GM06990 (cell line): ENCODE data around the gene CSF1.

Experiments
- DNase-seq: peaks from one replicate; pipeline ENCODE4 v3.0.0-alpha.2; 2011; ENCODE audit not compliant: insufficient read length; ENCODE audit errors: extremely low read depth
- H3K27me3 ChIP-seq: replicated peaks from 2 replicates; pipeline ENCODE4 v1.6.0; 2011; ENCODE audit warnings: low read length; ENCODE audit not compliant: control insufficient read depth, insufficient read depth
- H3K36me3 ChIP-seq: 2 replicates; pipeline ENCODE4 v1.5.1; 2011; ENCODE audit warnings: low read length; ENCODE audit not compliant: control insufficient read depth, insufficient read depth
- H3K4me3 ChIP-seq: replicated peaks from 2 replicates; pipeline ENCODE4 v1.5.1; 2011; ENCODE audit warnings: low read depth, mild to moderate bottlenecking, control low read depth, low read length
- TF ChIP-seq, protein P1 (sequence below): IDR thresholded peaks from 2 replicates; pipeline ENCODE4 v1.5.1; 2011; ENCODE audit warnings: low read length, control low read depth, mild to moderate bottlenecking, inconsistent platforms; ENCODE audit not compliant: insufficient read depth, poor library complexity, severe bottlenecking

The CSF1 gene

DNA sequence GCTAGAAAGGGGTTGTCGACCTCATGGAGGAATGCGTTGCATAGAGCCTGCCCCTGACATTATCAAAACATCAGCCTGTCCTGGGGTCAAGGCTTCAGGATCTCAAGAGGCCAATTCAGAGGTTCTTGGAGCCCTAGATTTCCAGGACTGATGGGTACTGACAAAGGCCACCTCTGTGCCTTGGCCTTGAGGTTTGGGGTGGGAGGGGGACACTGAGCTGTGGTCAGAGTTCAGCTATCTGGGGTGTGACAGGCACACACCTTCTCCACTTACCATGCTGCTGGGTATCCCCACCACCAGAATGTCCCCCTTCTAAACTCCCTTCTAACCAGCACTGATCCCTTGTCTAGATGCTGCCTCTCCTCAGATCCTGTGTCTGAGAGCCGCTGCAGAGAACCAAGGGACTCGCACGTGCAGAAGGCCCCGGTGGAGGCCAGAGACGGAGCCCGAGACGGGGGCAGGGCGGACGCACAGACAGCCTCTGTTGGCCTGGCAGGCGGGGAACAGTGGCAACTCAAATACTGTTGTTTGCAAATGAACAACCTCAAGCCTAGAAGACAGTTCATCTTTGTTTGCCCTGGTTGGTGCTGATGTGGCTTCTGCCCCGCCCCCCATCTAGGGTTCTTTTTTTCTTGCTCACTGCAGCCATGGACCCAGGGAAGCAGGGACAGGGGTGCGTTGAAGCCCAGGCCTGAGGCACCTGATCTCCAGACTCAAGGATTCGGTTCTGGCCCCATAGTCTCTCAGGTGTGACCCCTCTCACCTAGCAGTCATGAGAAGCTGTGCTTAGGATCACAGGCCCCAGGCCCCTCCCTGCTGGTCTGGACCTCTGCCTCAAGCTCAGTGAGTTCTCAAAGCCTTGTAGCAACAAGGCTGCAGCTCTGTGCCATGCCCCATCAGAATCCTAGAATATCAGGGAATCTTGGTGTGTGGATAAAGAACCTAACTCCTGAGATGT, 28.1 kb upstream of the CSF1 start:
- H3K27me3 ChIP-seq = no peaks in the 10 kb centered on the region
- TF ChIP-seq, protein P1, sequence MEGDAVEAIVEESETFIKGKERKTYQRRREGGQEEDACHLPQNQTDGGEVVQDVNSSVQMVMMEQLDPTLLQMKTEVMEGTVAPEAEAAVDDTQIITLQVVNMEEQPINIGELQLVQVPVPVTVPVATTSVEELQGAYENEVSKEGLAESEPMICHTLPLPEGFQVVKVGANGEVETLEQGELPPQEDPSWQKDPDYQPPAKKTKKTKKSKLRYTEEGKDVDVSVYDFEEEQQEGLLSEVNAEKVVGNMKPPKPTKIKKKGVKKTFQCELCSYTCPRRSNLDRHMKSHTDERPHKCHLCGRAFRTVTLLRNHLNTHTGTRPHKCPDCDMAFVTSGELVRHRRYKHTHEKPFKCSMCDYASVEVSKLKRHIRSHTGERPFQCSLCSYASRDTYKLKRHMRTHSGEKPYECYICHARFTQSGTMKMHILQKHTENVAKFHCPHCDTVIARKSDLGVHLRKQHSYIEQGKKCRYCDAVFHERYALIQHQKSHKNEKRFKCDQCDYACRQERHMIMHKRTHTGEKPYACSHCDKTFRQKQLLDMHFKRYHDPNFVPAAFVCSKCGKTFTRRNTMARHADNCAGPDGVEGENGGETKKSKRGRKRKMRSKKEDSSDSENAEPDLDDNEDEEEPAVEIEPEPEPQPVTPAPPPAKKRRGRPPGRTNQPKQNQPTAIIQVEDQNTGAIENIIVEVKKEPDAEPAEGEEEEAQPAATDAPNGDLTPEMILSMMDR = no peak
- H3K36me3 ChIP-seq = no peaks in the 10 kb centered on the region
- no peak overlapping the region for H3K4me3 ChIP-seq
- DNase-seq = no peak

DNA sequence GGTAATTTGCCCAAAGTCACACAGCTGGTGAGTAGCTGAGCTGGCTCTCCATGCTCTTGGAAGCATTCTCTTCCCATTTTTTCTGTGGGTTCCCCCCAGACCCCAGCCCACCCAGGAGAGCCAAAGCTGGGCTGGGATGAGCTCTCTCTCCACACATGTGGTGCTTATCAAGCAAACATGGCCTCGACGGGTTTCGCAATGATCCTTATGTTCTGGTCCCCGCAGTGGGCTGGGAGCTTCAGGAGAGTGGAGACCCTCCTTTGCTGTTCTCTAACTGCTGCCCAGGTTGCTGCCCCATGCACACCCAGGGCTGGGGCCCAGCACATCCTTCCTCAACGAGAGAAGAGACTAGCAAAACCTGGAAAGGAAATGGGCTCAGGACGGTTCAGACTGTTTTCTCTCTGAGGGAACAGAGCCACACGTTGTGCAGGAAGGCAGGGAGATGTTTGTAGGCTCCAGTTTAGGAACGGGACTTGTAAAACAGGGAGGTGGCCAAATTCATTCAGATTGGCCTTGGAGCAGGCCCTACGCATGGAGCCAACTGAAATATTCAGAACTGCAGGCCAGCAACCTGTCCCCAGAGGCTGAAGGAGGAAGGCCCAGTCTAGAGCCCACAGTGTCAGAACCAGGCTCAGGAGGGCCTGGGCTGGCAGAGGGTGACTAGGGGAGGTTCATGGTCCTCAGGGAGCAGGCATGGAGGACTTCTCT, 27.2 kb upstream of the CSF1 start:
- Histone ChIP-seq H3K27me3 (no peaks in the 10 kb centered on the region), H3K36me3 (no peaks in the 10 kb centered on the region), H3K4me3 (no peak overlapping the region)
- DNase-seq = no peak
- TF ChIP-seq, protein P1 = no peak

- no peaks in the 10 kb centered on the region for H3K27me3 ChIP-seq
- TF ChIP-seq, protein P1 = no peak
- no peaks in the 10 kb centered on the region for H3K36me3 ChIP-seq
- no peak for DNase-seq
- no peak overlapping the region for H3K4me3 ChIP-seq
These were observed 26.3 kb upstream of the CSF1 start for GRCh38 chr1:109884242-109884891.

DNA sequence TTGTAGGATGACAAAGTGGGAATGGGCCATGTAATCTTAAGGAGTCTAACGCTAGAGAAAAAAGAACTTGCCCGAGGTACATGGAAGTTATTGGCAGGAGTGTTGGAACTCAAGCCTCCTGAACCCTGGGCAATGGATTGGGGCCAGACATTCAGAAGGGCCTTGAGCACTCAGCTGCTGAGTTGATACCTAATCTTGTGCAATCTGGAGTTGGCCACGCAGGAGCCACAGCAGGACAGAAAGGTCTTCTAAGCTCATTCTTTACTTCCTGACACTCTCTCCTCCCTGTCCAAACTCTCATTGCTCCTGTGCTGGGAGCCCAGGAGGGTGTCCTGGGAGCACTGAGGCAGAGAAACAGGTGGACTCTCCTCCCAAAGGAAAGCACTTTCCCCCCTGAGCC, 25.1 kb upstream of the CSF1 start:
- Histone ChIP-seq H3K36me3 (no peaks in the 10 kb centered on the region), H3K27me3 (no peaks in the 10 kb centered on the region), H3K4me3 (no peak overlapping the region)
- TF ChIP-seq, protein P1 = no peak
- DNase-seq = no peak

- TF ChIP-seq, protein P1 = no peak
- H3K36me3 ChIP-seq = no peaks in the 10 kb centered on the region
- H3K4me3 ChIP-seq = no peak overlapping the region
- no peaks in the 10 kb centered on the region for H3K27me3 ChIP-seq
- no peak for DNase-seq
These were observed 23.8 kb upstream of the CSF1 start for GRCh38 chr1:109886827-109887226.
